Karpas-422 (cell line): Measurements from ENCODE around the gene RPL7A. TPM values are rescaled to one million over a fixed set of nuclear protein-coding genes. Genes with fewer than 3 reads are reported as not detected.

Experiments
- DNase-seq: peaks from one replicate; pipeline ENCODE4 v3.0.0-alpha.2; 2015
- H2AFZ ChIP-seq: fragments of 200-600 bp; sonication (generic); 2 replicates; pipeline ENCODE4 v1.6.1; 2014; ENCODE audit warnings: antibody characterized with exemption, low read length, mixed read lengths
- H3K27ac ChIP-seq: fragments of 200-600 bp; sonication (generic); 2 replicates; pipeline ENCODE4 v1.5.1; 2014; ENCODE audit warnings: mild to moderate bottlenecking, low read length, moderate library complexity
- H3K27me3 ChIP-seq: fragments of 200-600 bp; sonication (generic); 2 replicates; pipeline ENCODE4 v1.6.1; 2014; ENCODE audit warnings: low read length, mixed read lengths
- H3K36me3 ChIP-seq: fragments of 200-600 bp; sonication (generic); 2 replicates; pipeline ENCODE4 v1.6.1; 2014; ENCODE audit warnings: low read length, mixed read lengths; ENCODE audit not compliant: insufficient read depth
- H3K4me1 ChIP-seq: fragments of 200-600 bp; sonication (generic); 2 replicates; pipeline ENCODE4 v1.6.1; 2014; ENCODE audit warnings: mild to moderate bottlenecking, low read length, mixed read lengths
- H3K4me2 ChIP-seq: fragments of 200-600 bp; sonication (generic); 2 replicates; pipeline ENCODE4 v1.6.1; 2014; ENCODE audit warnings: low read length, low read depth, mild to moderate bottlenecking; ENCODE audit not compliant: poor library complexity, severe bottlenecking
- H3K4me3 ChIP-seq: fragments of 200-600 bp; sonication (generic); 2 replicates; pipeline ENCODE4 v1.5.1; 2014; ENCODE audit warnings: mild to moderate bottlenecking, antibody characterized with exemption, low read length, mixed read lengths
- H3K79me2 ChIP-seq: fragments of 200-600 bp; sonication (generic); 2 replicates; pipeline ENCODE4 v1.6.1; 2014; ENCODE audit warnings: mild to moderate bottlenecking, low read length, mixed read lengths
- H3K9ac ChIP-seq: fragments of 200-600 bp; sonication (generic); 2 replicates; pipeline ENCODE4 v1.6.0; 2014; ENCODE audit warnings: low read length
- H3K9me2 ChIP-seq: fragments of 200-600 bp; sonication (generic), shearing (Covaris generic); replicated peaks from 2 replicates; pipeline ENCODE4 v1.6.0; 2014; ENCODE audit warnings: mild to moderate bottlenecking, low read length, moderate library complexity; ENCODE audit not compliant: insufficient read depth
- H3K9me3 ChIP-seq: fragments of 300-700, 200-600 bp; sonication (generic); 2 replicates; pipeline ENCODE4 v1.6.1; 2014; ENCODE audit warnings: low read length, mixed read lengths
- H4K20me1 ChIP-seq: fragments of 200-600 bp; sonication (generic); 2 replicates; pipeline ENCODE4 v1.6.1; 2014; ENCODE audit warnings: mild to moderate bottlenecking, antibody characterized with exemption, low read length, low read depth; ENCODE audit not compliant: insufficient read depth
- total RNA-seq: library from RNA; depleted of rRNA; stranded (reverse); fragments of >200 nt; shearing (Covaris generic); gene quantifications from 2 replicates; pipeline ENCODE4 v1.2.3, GENCODE V29; 2014; ENCODE audit warnings: low replicate concordance

Gene RPL7A
- total RNA-seq, 1 experiment from 2014 or later: 2,407 TPM

GRCh38 chr9:133378408-133378962, 30.5 kb downstream of the RPL7A start:
- Histone ChIP-seq H3K9me2 (no peaks in the 10 kb centered on the region), H3K27me3 (peaks cover 8% of the 10 kb centered on the region; the same call in 1 of the 2 replicates), H3K27ac (no peak overlapping the region), H3K9ac (no peak overlapping the region), H3K9me3 (peaks cover 4% of the 10 kb centered on the region; the same call in 1 of the 2 replicates), H3K36me3 (no peaks in the 10 kb centered on the region), H3K4me1 (peaks cover 22% of the 10 kb centered on the region), H2AFZ (no peak overlapping the region), H3K79me2 (peaks cover 23% of the 10 kb centered on the region), H3K4me3 (no peak overlapping the region), H4K20me1 (peaks cover 9% of the 10 kb centered on the region; the same call in 1 of the 2 replicates), H3K4me2 (no peak overlapping the region)
- no peak for DNase-seq

- Histone ChIP-seq H3K4me1 (peaks cover 16% of the 10 kb centered on the region), H3K27ac (no peak overlapping the region), H3K79me2 (peaks cover 14% of the 10 kb centered on the region), H3K4me2 (no peak overlapping the region), H4K20me1 (peaks cover 9% of the 10 kb centered on the region; the same call in 1 of the 2 replicates), H3K36me3 (no peaks in the 10 kb centered on the region), H3K9ac (no peak overlapping the region), H3K9me3 (peaks cover 4% of the 10 kb centered on the region; the same call in 1 of the 2 replicates), H3K9me2 (no peaks in the 10 kb centered on the region), H3K4me3 (no peak overlapping the region), H3K27me3 (peaks cover 8% of the 10 kb centered on the region; the same call in 1 of the 2 replicates), H2AFZ (no peak overlapping the region)
- DNase-seq: no peak
Measured at GRCh38 chr9:133379153-133380086, 31.4 kb downstream of the RPL7A start.

- DNase-seq: no peak
- no peak overlapping the region for H3K4me2 ChIP-seq
- peaks cover under 1% of the 10 kb centered on the region; the same call in 1 of the 2 replicates for H3K79me2 ChIP-seq
- no peak overlapping the region for H3K4me3 ChIP-seq
- no peak overlapping the region for H3K27ac ChIP-seq
- peaks cover 11% of the 10 kb centered on the region for H3K4me1 ChIP-seq
- H3K9me3 ChIP-seq: peaks cover 4% of the 10 kb centered on the region; the same call in 1 of the 2 replicates
- no peak overlapping the region for H2AFZ ChIP-seq
- no peaks in the 10 kb centered on the region for H3K9me2 ChIP-seq
- no peak overlapping the region for H3K9ac ChIP-seq
- peaks cover 8% of the 10 kb centered on the region; the same call in 1 of the 2 replicates for H3K27me3 ChIP-seq
- no peaks in the 10 kb centered on the region for H4K20me1 ChIP-seq
- H3K36me3 ChIP-seq: no peaks in the 10 kb centered on the region
Measured at GRCh38 chr9:133380734-133381133, 32.7 kb downstream of the RPL7A start.

- Histone ChIP-seq H3K27me3 (peaks cover 8% of the 10 kb centered on the region; the same call in 1 of the 2 replicates), H3K4me3 (no peak overlapping the region), H3K9me3 (peaks cover 4% of the 10 kb centered on the region; the same call in 1 of the 2 replicates), H3K9ac (no peak overlapping the region), H2AFZ (no peak overlapping the region), H3K4me2 (no peak overlapping the region), H3K27ac (no peak overlapping the region), H4K20me1 (no peaks in the 10 kb centered on the region), H3K4me1 (peaks cover 6% of the 10 kb centered on the region), H3K79me2 (no peaks in the 10 kb centered on the region), H3K9me2 (no peaks in the 10 kb centered on the region), H3K36me3 (no peaks in the 10 kb centered on the region)
- no peak for DNase-seq
Measured at GRCh38 chr9:133382507-133383141, 34.6 kb downstream of the RPL7A start.

GRCh38 chr9:133383438-133383837, 35.4 kb downstream of the RPL7A start:
- peaks cover 2% of the 10 kb centered on the region; the same call in 1 of the 2 replicates for H3K27me3 ChIP-seq
- no peak for DNase-seq
- H3K27ac ChIP-seq: no peak overlapping the region
- no peaks in the 10 kb centered on the region for H3K4me1 ChIP-seq
- H3K9me3 ChIP-seq: peaks cover 4% of the 10 kb centered on the region; the same call in 1 of the 2 replicates
- H3K4me2 ChIP-seq: no peak overlapping the region
- H2AFZ ChIP-seq: no peak overlapping the region
- H4K20me1 ChIP-seq: no peaks in the 10 kb centered on the region
- H3K36me3 ChIP-seq: no peaks in the 10 kb centered on the region
- H3K9me2 ChIP-seq: no peaks in the 10 kb centered on the region
- no peak overlapping the region for H3K9ac ChIP-seq
- H3K4me3 ChIP-seq: no peak overlapping the region
- no peaks in the 10 kb centered on the region for H3K79me2 ChIP-seq

GRCh38 chr9:133384736-133385321, 36.8 kb downstream of the RPL7A start:
- H3K9me3 ChIP-seq: peaks cover 4% of the 10 kb centered on the region; the same call in 1 of the 2 replicates
- H3K4me1 ChIP-seq: no peaks in the 10 kb centered on the region
- DNase-seq: no peak
- H3K27me3 ChIP-seq: no peaks in the 10 kb centered on the region
- H2AFZ ChIP-seq: no peak overlapping the region
- no peaks in the 10 kb centered on the region for H3K9me2 ChIP-seq
- H4K20me1 ChIP-seq: no peaks in the 10 kb centered on the region
- no peaks in the 10 kb centered on the region for H3K36me3 ChIP-seq
- H3K9ac ChIP-seq: no peak overlapping the region
- no peak overlapping the region for H3K4me3 ChIP-seq
- no peaks in the 10 kb centered on the region for H3K79me2 ChIP-seq
- no peak overlapping the region for H3K4me2 ChIP-seq
- H3K27ac ChIP-seq: no peak overlapping the region

- H3K79me2 ChIP-seq: no peaks in the 10 kb centered on the region
- no peaks in the 10 kb centered on the region for H3K4me1 ChIP-seq
- DNase-seq: no peak
- no peaks in the 10 kb centered on the region for H3K36me3 ChIP-seq
- H4K20me1 ChIP-seq: no peaks in the 10 kb centered on the region
- peaks cover 4% of the 10 kb centered on the region; the same call in 1 of the 2 replicates for H3K9me3 ChIP-seq
- no peak overlapping the region for H3K4me3 ChIP-seq
- no peaks in the 10 kb centered on the region for H3K9me2 ChIP-seq
- H2AFZ ChIP-seq: no peak overlapping the region
- H3K9ac ChIP-seq: no peak overlapping the region
- no peak overlapping the region for H3K4me2 ChIP-seq
- no peak overlapping the region for H3K27ac ChIP-seq
- H3K27me3 ChIP-seq: no peaks in the 10 kb centered on the region
Measured at GRCh38 chr9:133385452-133385851, 37.4 kb downstream of the RPL7A start.
